Jurkat, Clone E6-1 (cell line): ENCODE results near the gene TRPT1.

Experiments used
- DNase-seq: peaks from one replicate; pipeline ENCODE4 v3.0.0-alpha.2; 2011; ENCODE audit warnings: low read depth, low spot score
- H3K4me3 ChIP-seq: 2 replicates; pipeline ENCODE4 v1.5.1; 2011; ENCODE audit warnings: mild to moderate bottlenecking, low read length, control low read depth, moderate library complexity

The TRPT1 gene

GRCh38 chr11:64219354-64219684 is 6.7 kb downstream of the TRPT1 start:
- no peak for DNase-seq
- no peak overlapping the region for H3K4me3 ChIP-seq

GRCh38 chr11:64218628-64219353 is 7.2 kb downstream of the TRPT1 start:
- no peak overlapping the region for H3K4me3 ChIP-seq
- DNase-seq, result no peak

- DNase-seq, result no peak
- no peak overlapping the region for H3K4me3 ChIP-seq
Observed at GRCh38 chr11:64216879-64217278, 9.1 kb downstream of the TRPT1 start.

- no peak for DNase-seq
- no peak overlapping the region for H3K4me3 ChIP-seq
Observed at GRCh38 chr11:64211181-64211872, 14.7 kb downstream of the TRPT1 start.

- H3K4me3 ChIP-seq, result no peak overlapping the region
- DNase-seq, result no peak
Observed at GRCh38 chr11:64210301-64211020, 15.5 kb downstream of the TRPT1 start.

- no peak for DNase-seq
- H3K4me3 ChIP-seq, result no peak overlapping the region
Observed at GRCh38 chr11:64209563-64209843, 16.5 kb downstream of the TRPT1 start.

- no peak overlapping the region for H3K4me3 ChIP-seq
- no peak for DNase-seq
Observed at GRCh38 chr11:64208796-64209562, 17.0 kb downstream of the TRPT1 start.

- no peak for DNase-seq
- H3K4me3 ChIP-seq, result peak overlapping the region; percentile 96
Observed at GRCh38 chr11:64208086-64208795, 17.7 kb downstream of the TRPT1 start.

GRCh38 chr11:64207256-64208085 is 18.5 kb downstream of the TRPT1 start:
- DNase-seq, result peak; percentile 84
- peak overlapping the region; percentile 96 for H3K4me3 ChIP-seq

- peak; percentile 91 for DNase-seq
- peak within 1 kb of the TSS; percentile 96 for H3K4me3 ChIP-seq
Observed at GRCh38 chr11:64206457-64207255, 19.3 kb downstream of the TRPT1 start, which contains the start of gene FERMT3. Gene FERMT3, plus strand, starts transcription at chr11:64206721. Its CDS starts 644 bp downstream, at chr11:64207365.

- peak; percentile 88 for DNase-seq
- no peak overlapping the region for H3K4me3 ChIP-seq
Observed at GRCh38 chr11:64204464-64204989, 21.5 kb downstream of the TRPT1 start.

- no peak for DNase-seq
- H3K4me3 ChIP-seq, result no peak overlapping the region
Observed at GRCh38 chr11:64204080-64204440, 21.9 kb downstream of the TRPT1 start.

GRCh38 chr11:64203421-64204079 is 22.4 kb downstream of the TRPT1 start:
- no peak for DNase-seq

GRCh38 chr11:64202992-64203391 is 23.0 kb downstream of the TRPT1 start:
- no peak overlapping the region for H3K4me3 ChIP-seq
- no peak for DNase-seq

More at GRCh38 chr11:64203421-64204079, 22.4 kb downstream of the TRPT1 start:
- no peak overlapping the region for H3K4me3 ChIP-seq

GRCh38 chr11:64201543-64201942 is 24.4 kb downstream of the TRPT1 start:
- no peak for DNase-seq
- no peak overlapping the region for H3K4me3 ChIP-seq

GRCh38 chr11:64198511-64198910 is 27.5 kb downstream of the TRPT1 start:
- H3K4me3 ChIP-seq, result no peak overlapping the region
- no peak for DNase-seq

GRCh38 chr11:64196626-64197025 is 29.4 kb downstream of the TRPT1 start:
- H3K4me3 ChIP-seq, result no peak overlapping the region
- no peak for DNase-seq
